ENCODE data around the gene PDK3. TPM values are rescaled to one million over a fixed set of nuclear protein-coding genes. Genes with fewer than 3 reads are reported as not detected.

Gene PDK3
- polyA plus RNA-seq, 1 donor (not counting 4 experiments of a cell fraction or from before 2014, with no cell fraction given) = 8.0 TPM

DNA sequence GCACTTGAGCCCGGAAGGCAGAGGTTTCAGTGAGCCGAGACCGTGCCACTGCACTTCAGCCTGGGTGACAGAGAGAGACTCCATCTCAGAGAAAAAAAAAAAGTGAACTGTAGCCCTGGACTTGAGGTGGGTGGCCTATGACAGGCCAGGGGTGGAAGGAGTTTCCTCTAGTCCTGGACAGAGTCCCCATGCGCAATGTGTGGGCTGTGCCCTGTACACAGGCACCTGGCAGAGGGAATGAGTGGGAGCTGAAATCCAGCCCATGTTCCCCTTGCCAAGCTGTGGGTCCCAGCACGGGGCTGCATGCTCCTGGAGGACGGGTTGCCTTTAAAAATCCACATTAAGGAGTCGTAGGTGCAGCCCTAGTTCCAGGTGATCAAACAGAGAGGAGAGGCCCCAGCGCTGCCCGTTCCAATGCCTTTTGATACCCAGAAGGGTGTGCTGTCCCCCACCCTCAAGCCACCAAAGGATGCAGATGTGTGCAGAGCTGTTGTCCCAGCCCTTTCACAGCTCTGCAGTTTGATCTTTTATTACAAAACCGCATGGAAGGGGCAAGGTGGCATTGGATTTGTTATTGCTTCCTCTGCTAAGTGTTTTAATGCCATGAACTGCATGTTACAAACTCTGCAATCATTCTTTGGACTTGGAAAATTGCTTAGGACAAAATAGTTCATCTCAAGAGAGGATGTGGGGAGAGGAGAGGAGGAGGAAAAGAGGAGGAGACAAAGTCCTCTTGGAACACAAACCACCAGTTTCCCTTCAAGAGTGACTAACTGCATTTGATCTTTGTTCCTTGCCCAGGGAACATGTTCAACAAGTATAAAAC is 38.0 kb upstream of the PDK3 start:
- Histone ChIP-seq H3K9me1 (ENCODE audit: control insufficient read depth, extremely low read depth, insufficient read depth, low read length) (no peaks in the 10 kb centered on the region), H3K9me3 (ENCODE audit: control insufficient read depth, low read depth, low read length) (no peaks in the 10 kb centered on the region), H3K79me2 (ENCODE audit: control insufficient read depth, insufficient read depth, low read length) (no peaks in the 10 kb centered on the region), H4K20me1 (ENCODE audit: control insufficient read depth, extremely low read depth, insufficient read depth, low read length) (no peaks in the 10 kb centered on the region), H3K4me2 (ENCODE audit: control insufficient read depth, extremely low read depth, insufficient read depth, low read depth, low read length) (peak overlapping the region; percentile 56), H3K36me3 (ENCODE audit: control insufficient read depth in 2 of 2, extremely low read depth in 1 of 2, insufficient read depth in 2 of 2, low read length in 2 of 2) (no peaks in the 10 kb centered on the region), H3K4me3 (ENCODE audit: control insufficient read depth in 2 of 3, extremely low read depth in 1 of 3, insufficient read depth in 2 of 3, low read depth in 1 of 3, low read length in 3 of 3) (no peak overlapping the region), H3K4me1 (ENCODE audit: control insufficient read depth, extremely low read depth, insufficient read depth, low read length) (peaks cover 17% of the 10 kb centered on the region), H2AFZ (ENCODE audit: control insufficient read depth, low read length) (peak overlapping the region; percentile 82), H3K9ac (ENCODE audit: control insufficient read depth, extremely low read depth, insufficient read depth, low read length) (no peak overlapping the region), H3K27me3 (ENCODE audit: control insufficient read depth, extremely low read depth, insufficient read depth, low read length) (no peaks in the 10 kb centered on the region), H3K27ac (ENCODE audit: control insufficient read depth, insufficient read depth, low read length) (peak overlapping the region; percentile 36)
- TF ChIP-seq CTCF (optimal IDR thresholded peaks at IDR 0.05 in 1 of 3, IDR thresholded peaks at IDR 0.05 in 1 of 3, conservative IDR thresholded peaks at IDR 0.05 in 1 of 3; ENCODE audit: extremely low read depth in 1 of 3, insufficient read depth in 2 of 3, low read length in 3 of 3) (no peak), EZH2 (IDR thresholded peaks at IDR 0.05; ENCODE audit: low read length) (no peak)
- DNase-seq (ENCODE audit: low read depth, low spot score) (no peak), FAIRE-seq (peak; percentile 80)
- dilution Hi-C loops (cut with MboI; ENCODE audit: extremely low pct_ligation_motif_present, low sequenced_read_pairs) = no loop called here

- FAIRE-seq = no peak
- Histone ChIP-seq H3K4me1 (ENCODE audit: control insufficient read depth, extremely low read depth, insufficient read depth, low read length) (peaks cover 17% of the 10 kb centered on the region), H3K36me3 (ENCODE audit: control insufficient read depth in 2 of 2, extremely low read depth in 1 of 2, insufficient read depth in 2 of 2, low read length in 2 of 2) (no peaks in the 10 kb centered on the region), H3K27me3 (ENCODE audit: control insufficient read depth, extremely low read depth, insufficient read depth, low read length) (no peaks in the 10 kb centered on the region), H3K4me3 (ENCODE audit: control insufficient read depth in 2 of 3, extremely low read depth in 1 of 3, insufficient read depth in 2 of 3, low read depth in 1 of 3, low read length in 3 of 3) (no peak overlapping the region), H2AFZ (ENCODE audit: control insufficient read depth, low read length) (peak overlapping the region; percentile 67), H3K27ac (ENCODE audit: control insufficient read depth, insufficient read depth, low read length) (no peak overlapping the region), H3K79me2 (ENCODE audit: control insufficient read depth, insufficient read depth, low read length) (no peaks in the 10 kb centered on the region), H3K9me3 (ENCODE audit: control insufficient read depth, low read depth, low read length) (no peaks in the 10 kb centered on the region), H3K9me1 (ENCODE audit: control insufficient read depth, extremely low read depth, insufficient read depth, low read length) (no peaks in the 10 kb centered on the region), H3K9ac (ENCODE audit: control insufficient read depth, extremely low read depth, insufficient read depth, low read length) (no peak overlapping the region), H3K4me2 (ENCODE audit: control insufficient read depth, extremely low read depth, insufficient read depth, low read depth, low read length) (no peak overlapping the region), H4K20me1 (ENCODE audit: control insufficient read depth, extremely low read depth, insufficient read depth, low read length) (no peaks in the 10 kb centered on the region)
- DNase-seq (ENCODE audit: low read depth, low spot score) = no peak
- TF ChIP-seq CTCF (optimal IDR thresholded peaks at IDR 0.05 in 1 of 3, IDR thresholded peaks at IDR 0.05 in 1 of 3, conservative IDR thresholded peaks at IDR 0.05 in 1 of 3; ENCODE audit: extremely low read depth in 1 of 3, insufficient read depth in 2 of 3, low read length in 3 of 3) (no peak), EZH2 (IDR thresholded peaks at IDR 0.05; ENCODE audit: low read length) (no peak)
- dilution Hi-C loops (cut with MboI; ENCODE audit: extremely low pct_ligation_motif_present, low sequenced_read_pairs) = no loop called here
These were observed 37.4 kb upstream of the PDK3 start for GRCh38 chrX:24427747-24428019.
